SK-N-SH treated with all-trans-retinoic acid at 6 μM for 48 hours (cell line): ENCODE data around the gene PGBD2.

Source experiments
- ATAC-seq: fragments of 200-7000 bp; cut with Tn5 transposase; 3 replicates; pipeline ENCODE4 v1.9.1; 2020; ENCODE audit warnings: mild to moderate bottlenecking, moderate library complexity
- ARNTL ChIP-seq: fragments of 450-650 bp; formaldehyde crosslinking; IDR thresholded peaks from 2 replicates; pipeline ENCODE4 v1.5.0; 2020; ENCODE audit warnings: low read depth, mild to moderate bottlenecking, moderate library complexity, borderline replicate concordance
- BACH2 ChIP-seq: fragments of 250-450 bp; sonication (Bioruptor Pico); IDR thresholded peaks from 2 replicates; pipeline ENCODE4 v1.9.0; 2021; ENCODE audit warnings: mild to moderate bottlenecking, borderline replicate concordance
- CREB5 ChIP-seq: fragments of 250-450 bp; sonication (Bioruptor Pico); IDR thresholded peaks from 2 replicates; pipeline ENCODE4 v1.5.1; 2020; ENCODE audit warnings: low read depth, mild to moderate bottlenecking, moderate library complexity
- CSRNP3 ChIP-seq: fragments of 250-450 bp; sonication (Bioruptor Pico); IDR thresholded peaks from 2 replicates; pipeline ENCODE4 v1.5.1; 2021; ENCODE audit warnings: mild to moderate bottlenecking, moderate library complexity
- GLIS3 ChIP-seq: fragments of 250-450 bp; sonication (Bioruptor Pico); IDR thresholded peaks from 2 replicates; pipeline ENCODE4 v1.5.0; 2020; ENCODE audit warnings: mild to moderate bottlenecking, moderate library complexity
- ISL1 ChIP-seq: fragments of 250-450 bp; sonication (Bioruptor Pico); IDR thresholded peaks from 2 replicates; pipeline ENCODE4 v2.1.2; 2022; ENCODE audit warnings: mild to moderate bottlenecking, moderate library complexity
- PATZ1 ChIP-seq: fragments of 250-450 bp; sonication (Bioruptor Pico); IDR thresholded peaks from 2 replicates; pipeline ENCODE4 v1.8.0; 2020; ENCODE audit warnings: mild to moderate bottlenecking, moderate library complexity, borderline replicate concordance
- PPARA ChIP-seq: fragments of 250-450 bp; sonication (Bioruptor Pico); IDR thresholded peaks from 2 replicates; pipeline ENCODE4 v1.5.0; 2020; ENCODE audit warnings: mild to moderate bottlenecking, borderline replicate concordance
- SNAI2 ChIP-seq: fragments of 250-450 bp; sonication (Bioruptor Pico); IDR thresholded peaks from 2 replicates; pipeline ENCODE4 v1.5.0; 2020; ENCODE audit warnings: mild to moderate bottlenecking, moderate library complexity
- TOX ChIP-seq: fragments of 250-450 bp; sonication (Bioruptor Pico); IDR thresholded peaks from 2 replicates; pipeline ENCODE4 v1.8.0; 2021; ENCODE audit warnings: mild to moderate bottlenecking, moderate library complexity, borderline replicate concordance
- TSHZ2 ChIP-seq: fragments of 250-450 bp; sonication (Bioruptor Pico); IDR thresholded peaks from 2 replicates; pipeline ENCODE4 v1.5.0; 2020; ENCODE audit warnings: mild to moderate bottlenecking, moderate library complexity
- ZFP3 ChIP-seq: fragments of 250-450 bp; sonication (Bioruptor Pico); IDR thresholded peaks from 2 replicates; pipeline ENCODE4 v1.5.0; 2020; ENCODE audit warnings: mild to moderate bottlenecking, moderate library complexity
- ZNF565 ChIP-seq: fragments of 450-650 bp; formaldehyde crosslinking; conservative IDR thresholded peaks from 2 replicates; pipeline ENCODE4 v1.5.0; 2020; ENCODE audit warnings: low read depth, mild to moderate bottlenecking, moderate library complexity
- ZNF70 ChIP-seq: fragments of 450-650 bp; formaldehyde crosslinking; IDR thresholded peaks from 2 replicates; pipeline ENCODE4 v1.5.0; 2020; ENCODE audit warnings: mild to moderate bottlenecking, moderate library complexity

The PGBD2 gene

GRCh38 chr1:248861616-248862015, 44.4 kb upstream of the PGBD2 start:
- no peak for ATAC-seq

GRCh38 chr1:248862695-248862997, 43.4 kb upstream of the PGBD2 start:
- ATAC-seq, result peak; percentile 5; the same call in 2 of the 3 replicates
- TF ChIP-seq CREB5 (CRISPR knock-in tag) (no peak), GLIS3 (CRISPR knock-in tag) (no peak), SNAI2 (CRISPR knock-in tag) (no peak), ZNF565 (no peak), TOX (no peak)

More at GRCh38 chr1:248861616-248862015, 44.4 kb upstream of the PGBD2 start:
- no peak for TF ChIP-seq PATZ1
- no peak for TF ChIP-seq CREB5 (CRISPR knock-in tag)
- no peak for TF ChIP-seq ARNTL (CRISPR knock-in tag)
- TF ChIP-seq ZNF70, result no peak
- no peak for TF ChIP-seq PPARA (CRISPR knock-in tag)
- TF ChIP-seq TOX, result no peak
- no peak for TF ChIP-seq ISL1 (CRISPR knock-in tag)
- TF ChIP-seq CSRNP3 (CRISPR knock-in tag), result no peak

- ATAC-seq, result peak; percentile 83
- TF ChIP-seq ZFP3 (0 out of 2 replicates have a peak, but pooled peaks have one; percentile 41), TOX (no peak), TSHZ2 (CRISPR knock-in tag) (0 out of 2 replicates have a peak, but pooled peaks have one; percentile 21)
Observed at GRCh38 chr1:248862998-248863881, 42.8 kb upstream of the PGBD2 start.

GRCh38 chr1:248871837-248872401, 34.1 kb upstream of the PGBD2 start:
- no peak for ATAC-seq
- TF ChIP-seq ARNTL (CRISPR knock-in tag) (no peak), ZNF70 (no peak)

- no peak for TF ChIP-seq SNAI2 (CRISPR knock-in tag)
- no peak for TF ChIP-seq BACH2 (CRISPR knock-in tag)
- TF ChIP-seq TOX, result no peak
- peak; percentile 80 for ATAC-seq
Observed at GRCh38 chr1:248872752-248873408, 33.2 kb upstream of the PGBD2 start.
